ENCODE data around the gene ARHGAP32. TPM values are rescaled to one million over a fixed set of nuclear protein-coding genes. Genes with fewer than 3 reads are reported as not detected.
"Not testable (repeated sequence)": the region's sequence is repeated elsewhere in the genome, so short reads cannot be mapped to it uniquely, and the experiment has no call there.

The ARHGAP32 gene
- polyA plus RNA-seq, 1 experiment = 6.1 TPM

- no peak for DNase-seq (ENCODE audit: low read depth)
- no peaks in the 10 kb centered on the region for H3K36me3 ChIP-seq (ENCODE audit: control insufficient read depth, insufficient read depth, low read length)
- no peak overlapping the region for H3K4me3 ChIP-seq (ENCODE audit: low read depth, low read length)
- no peaks in the 10 kb centered on the region for H3K27me3 ChIP-seq (ENCODE audit: control insufficient read depth, insufficient read depth, low read length)
- POLR2A ChIA-PET = no interaction called here
- CTCF ChIA-PET = no interaction called here
- TF ChIP-seq, protein P1, sequence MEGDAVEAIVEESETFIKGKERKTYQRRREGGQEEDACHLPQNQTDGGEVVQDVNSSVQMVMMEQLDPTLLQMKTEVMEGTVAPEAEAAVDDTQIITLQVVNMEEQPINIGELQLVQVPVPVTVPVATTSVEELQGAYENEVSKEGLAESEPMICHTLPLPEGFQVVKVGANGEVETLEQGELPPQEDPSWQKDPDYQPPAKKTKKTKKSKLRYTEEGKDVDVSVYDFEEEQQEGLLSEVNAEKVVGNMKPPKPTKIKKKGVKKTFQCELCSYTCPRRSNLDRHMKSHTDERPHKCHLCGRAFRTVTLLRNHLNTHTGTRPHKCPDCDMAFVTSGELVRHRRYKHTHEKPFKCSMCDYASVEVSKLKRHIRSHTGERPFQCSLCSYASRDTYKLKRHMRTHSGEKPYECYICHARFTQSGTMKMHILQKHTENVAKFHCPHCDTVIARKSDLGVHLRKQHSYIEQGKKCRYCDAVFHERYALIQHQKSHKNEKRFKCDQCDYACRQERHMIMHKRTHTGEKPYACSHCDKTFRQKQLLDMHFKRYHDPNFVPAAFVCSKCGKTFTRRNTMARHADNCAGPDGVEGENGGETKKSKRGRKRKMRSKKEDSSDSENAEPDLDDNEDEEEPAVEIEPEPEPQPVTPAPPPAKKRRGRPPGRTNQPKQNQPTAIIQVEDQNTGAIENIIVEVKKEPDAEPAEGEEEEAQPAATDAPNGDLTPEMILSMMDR (IDR thresholded peaks at IDR 0.05; ENCODE audit: insufficient read depth, low read depth, low read length) = no peak
Measured at GRCh38 chr11:129012880-129013279, 179.2 kb downstream of the ARHGAP32 start.

GRCh38 chr11:129006161-129006560 is 186.0 kb downstream of the ARHGAP32 start:
- Histone ChIP-seq H3K36me3 (ENCODE audit: control insufficient read depth, insufficient read depth, low read length) (no peaks in the 10 kb centered on the region), H3K27me3 (ENCODE audit: control insufficient read depth, insufficient read depth, low read length) (no peaks in the 10 kb centered on the region), H3K4me3 (ENCODE audit: low read depth, low read length) (no peak overlapping the region)
- TF ChIP-seq, protein P1 (IDR thresholded peaks at IDR 0.05; ENCODE audit: insufficient read depth, low read depth, low read length) = no peak
- ChIA-PET CTCF (no interaction called here), POLR2A (no interaction called here)
- DNase-seq (ENCODE audit: low read depth) = no peak

DNA sequence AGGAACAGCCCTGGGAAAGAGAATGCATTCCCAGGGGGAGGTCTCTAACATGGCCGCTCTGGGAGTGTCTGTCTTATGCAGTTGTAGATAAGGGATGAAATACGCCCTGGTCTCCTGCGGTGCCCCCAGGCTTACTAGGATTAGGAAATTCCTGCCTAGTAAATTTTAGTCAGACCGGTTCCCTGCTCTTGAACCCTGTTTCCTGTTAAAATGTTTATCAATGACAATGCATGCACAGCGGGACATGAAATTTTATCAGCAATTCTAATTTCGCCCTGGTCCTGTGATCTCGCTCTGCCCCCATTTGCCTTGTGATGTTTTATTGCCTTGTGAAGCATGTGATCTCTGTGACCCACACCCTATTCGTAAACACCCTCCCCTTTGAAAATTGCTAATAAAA is 193.0 kb downstream of the ARHGAP32 start:
- H3K36me3 ChIP-seq (ENCODE audit: control insufficient read depth, insufficient read depth, low read length); DNase-seq (ENCODE audit: low read depth); H3K4me3 ChIP-seq (ENCODE audit: low read depth, low read length); H3K27me3 ChIP-seq (ENCODE audit: control insufficient read depth, insufficient read depth, low read length); POLR2A ChIA-PET: not testable (repeated sequence)
- CTCF ChIA-PET = interaction anchor here (0.8 to 1.2 kb wide), 2 partner anchors 42 kb away, joined by 3 to 4 read pairs; no protein-coding TSS in a partner anchor

DNA sequence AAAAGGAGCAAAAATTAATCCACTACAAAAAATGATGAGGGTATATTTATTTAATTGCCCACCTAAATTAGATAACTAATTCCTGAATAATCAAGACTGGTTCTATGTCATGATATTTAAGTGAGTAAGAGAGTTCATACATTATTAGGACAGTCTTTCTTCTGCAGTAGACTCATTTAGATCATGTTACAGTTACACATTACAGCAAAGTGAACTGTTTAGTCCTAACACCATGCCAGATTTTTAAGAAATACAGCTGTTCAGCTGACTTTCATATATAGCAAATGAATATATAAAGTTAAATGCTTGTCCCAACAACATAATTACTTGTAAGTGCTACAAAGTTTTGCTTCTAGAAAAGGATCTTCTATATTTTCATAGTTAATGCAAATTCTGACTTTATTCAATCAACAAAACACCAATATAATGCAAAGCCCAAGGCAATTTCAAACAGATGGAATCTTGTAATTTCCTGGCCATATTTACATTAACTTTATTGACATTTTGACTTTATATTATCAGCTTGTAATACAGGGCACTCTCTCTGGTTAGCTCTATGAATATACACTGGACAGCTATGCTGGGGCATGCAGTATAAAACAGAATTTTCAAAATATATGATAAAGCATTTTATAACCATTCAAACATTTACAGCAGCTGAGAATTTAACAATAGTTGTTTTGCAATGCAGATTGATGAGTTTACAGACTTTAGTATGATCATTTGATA is 203.7 kb downstream of the ARHGAP32 start:
- POLR2A ChIA-PET = no interaction called here
- no peak for DNase-seq (ENCODE audit: low read depth)
- Histone ChIP-seq H3K36me3 (ENCODE audit: control insufficient read depth, insufficient read depth, low read length) (no peaks in the 10 kb centered on the region), H3K27me3 (ENCODE audit: control insufficient read depth, insufficient read depth, low read length) (no peaks in the 10 kb centered on the region), H3K4me3 (ENCODE audit: low read depth, low read length) (no peak overlapping the region)
- TF ChIP-seq, protein P1 (IDR thresholded peaks at IDR 0.05; ENCODE audit: insufficient read depth, low read depth, low read length) = no peak
- CTCF ChIA-PET = interaction anchor here (0.7 kb wide), 1 partner anchor 12 kb away, joined by 3 read pairs; no protein-coding TSS in a partner anchor

GRCh38 chr11:128985880-128986279 is 206.2 kb downstream of the ARHGAP32 start:
- Histone ChIP-seq H3K27me3 (ENCODE audit: control insufficient read depth, insufficient read depth, low read length) (no peaks in the 10 kb centered on the region), H3K4me3 (ENCODE audit: low read depth, low read length) (no peak overlapping the region), H3K36me3 (ENCODE audit: control insufficient read depth, insufficient read depth, low read length) (peaks cover 1% of the 10 kb centered on the region; the same call in 1 of the 2 replicates)
- POLR2A ChIA-PET = no interaction called here
- CTCF ChIA-PET = interaction anchor here (0.8 to 1.5 kb wide), 2 partner anchors 9 to 18 kb away, joined by 3 to 4 read pairs; no protein-coding TSS in a partner anchor
- DNase-seq (ENCODE audit: low read depth) = no peak
- TF ChIP-seq, protein P1 (IDR thresholded peaks at IDR 0.05; ENCODE audit: insufficient read depth, low read depth, low read length) = no peak
